Dermis microvascular lymphatic vessel endothelial cell (primary cell): ENCODE measurements around the gene LRRFIP1. TPM values are rescaled to one million over a fixed set of nuclear protein-coding genes. Genes with fewer than 3 reads are reported as not detected.

Source experiments
- DNase-seq, 2 donors: peaks; one replicate each; pipeline versions ENCODE4 v3.0.0 to v3.0.0-alpha.2; 2010; ENCODE audit warnings: low read depth in 2 of 2
- total RNA-seq: library from RNA; depleted of rRNA; stranded (reverse); fragments of >200 nt; gene quantifications from 2 replicates; pipeline ENCODE4 v1.2.1, GENCODE V29; 2014

The LRRFIP1 gene
- total RNA-seq, 1 donor from 2014 or later, result 114 TPM

DNA sequence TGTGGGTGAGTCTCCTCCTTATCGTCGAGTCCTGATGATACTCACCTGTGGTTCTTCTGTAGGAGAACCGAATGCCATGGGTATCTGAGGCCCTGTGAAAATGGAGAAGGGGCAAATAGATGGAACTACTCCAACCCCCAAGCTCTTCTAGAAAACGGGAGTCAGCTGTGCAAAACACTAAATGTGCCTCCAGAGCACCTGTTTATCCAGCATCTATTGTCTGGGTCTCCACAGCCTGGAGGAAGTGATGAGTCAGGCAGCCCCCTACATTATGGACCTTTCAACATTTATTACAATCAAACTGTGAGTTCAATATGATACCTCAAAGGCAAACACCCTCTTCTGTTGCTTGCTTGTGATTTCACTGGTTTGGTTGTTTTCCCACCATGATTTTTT is 9.8 kb upstream of the LRRFIP1 start:
- DNase-seq, result peak in 1 of 2 donors; percentile 84

DNA sequence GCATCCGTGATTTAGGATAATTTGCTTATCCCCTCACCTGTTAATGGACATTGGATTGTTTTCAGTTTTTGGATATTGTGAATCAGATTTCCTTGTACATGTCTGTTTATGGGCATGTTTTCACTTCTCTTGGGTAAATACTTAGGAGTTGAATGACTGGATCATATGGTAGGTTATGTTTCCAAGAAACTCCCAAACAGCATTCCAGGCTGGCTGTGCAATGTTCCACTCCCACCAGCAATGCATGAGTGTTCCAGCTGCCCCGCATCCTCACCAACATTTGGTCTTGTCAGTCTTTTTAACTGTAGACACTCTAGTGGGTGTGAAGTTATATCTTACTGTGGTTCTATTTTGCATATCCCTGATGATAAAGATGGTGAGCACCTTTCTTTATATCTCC is 8.9 kb upstream of the LRRFIP1 start:
- peak in 1 of 2 donors; percentile 43 for DNase-seq

DNA sequence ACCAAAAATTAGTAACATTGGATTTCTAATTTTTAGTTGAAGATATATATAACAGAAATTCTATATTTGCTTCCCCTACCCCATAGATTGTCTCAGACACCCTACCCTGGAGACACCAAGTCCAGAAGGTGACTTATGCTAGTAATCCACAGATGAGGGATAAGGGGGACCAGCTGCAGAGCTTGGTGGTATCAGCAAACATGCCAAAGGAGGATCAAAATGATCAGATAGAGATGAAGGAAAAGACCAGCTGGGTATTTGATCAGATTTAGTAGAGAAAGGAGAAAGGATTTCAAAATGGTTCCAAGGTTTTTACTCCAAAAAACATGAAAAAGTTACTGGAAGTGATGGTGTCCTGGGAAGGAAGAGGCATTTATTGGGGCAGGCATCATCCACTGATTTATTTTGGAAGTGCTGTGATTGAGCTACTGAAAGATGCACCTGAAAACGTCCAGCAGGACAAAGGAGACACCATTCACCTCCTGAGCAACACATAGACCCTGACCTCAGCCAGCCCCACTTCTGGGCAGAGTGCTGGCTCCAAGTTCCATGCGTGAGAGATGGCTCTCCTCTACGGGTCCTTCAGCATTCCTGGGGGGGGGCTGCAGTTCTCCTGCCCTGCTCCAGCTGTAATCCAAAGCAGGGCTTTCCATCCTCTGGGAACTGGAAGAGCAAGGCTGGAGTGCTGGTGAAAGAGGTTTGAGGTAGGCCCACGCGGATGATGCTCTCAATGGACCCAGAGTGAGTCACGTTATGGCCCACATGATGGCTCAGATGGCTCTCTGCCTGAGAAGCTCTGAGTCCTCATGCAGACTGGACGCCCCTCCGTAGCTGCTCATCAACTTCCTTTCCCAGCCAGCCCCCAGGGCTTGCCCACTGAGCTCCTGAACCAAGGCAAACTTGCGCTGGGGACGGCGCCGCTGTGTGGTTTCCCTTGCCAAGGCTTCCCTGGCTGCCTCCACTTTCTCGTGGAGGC is 3.7 kb upstream of the LRRFIP1 start:
- DNase-seq, result no peak

DNA sequence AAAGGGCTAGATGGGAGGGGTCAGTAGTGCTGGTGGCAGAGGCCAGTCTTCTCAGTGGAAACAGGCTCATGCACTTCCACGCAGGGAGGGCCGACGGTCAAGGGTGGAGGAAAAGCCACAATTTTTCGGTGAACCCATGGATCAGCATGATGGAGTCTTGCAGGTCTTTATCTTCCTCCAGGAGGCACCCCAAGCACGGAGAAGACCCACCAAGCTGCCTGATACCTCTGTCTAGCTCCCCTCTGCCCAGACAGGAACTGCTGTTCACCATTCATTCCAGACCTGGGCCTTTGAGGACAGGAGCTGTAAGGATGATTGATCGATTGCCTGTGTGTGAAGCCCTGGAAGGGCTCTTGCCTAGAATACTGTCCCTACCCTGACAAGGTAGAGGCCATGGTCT is 2.8 kb upstream of the LRRFIP1 start:
- no peak for DNase-seq

DNA sequence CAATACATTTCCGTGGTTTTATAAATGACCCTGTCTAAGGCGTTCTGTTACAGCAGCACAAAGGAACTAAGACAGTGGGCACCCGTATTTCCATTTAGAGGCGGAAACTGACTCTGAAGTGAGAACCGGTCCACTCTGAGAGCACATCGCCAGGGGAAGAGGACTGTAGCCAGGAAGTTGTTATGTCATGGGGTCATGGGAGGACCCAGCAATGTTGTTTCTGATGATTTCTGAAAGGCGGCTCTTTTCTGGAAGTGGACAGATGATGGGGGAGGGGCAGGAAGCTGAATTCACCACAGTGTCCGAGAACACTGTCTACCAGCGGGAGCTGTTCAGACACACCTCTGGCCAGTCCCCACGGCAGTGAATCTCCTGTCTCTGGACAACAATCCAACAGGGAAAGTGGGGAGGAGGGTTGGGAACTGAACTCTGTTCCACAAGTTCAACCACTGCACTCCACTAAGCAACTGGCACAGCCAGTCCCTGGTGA is 2.1 kb upstream of the LRRFIP1 start:
- peak in 1 of 2 donors; percentile 43 for DNase-seq

DNA sequence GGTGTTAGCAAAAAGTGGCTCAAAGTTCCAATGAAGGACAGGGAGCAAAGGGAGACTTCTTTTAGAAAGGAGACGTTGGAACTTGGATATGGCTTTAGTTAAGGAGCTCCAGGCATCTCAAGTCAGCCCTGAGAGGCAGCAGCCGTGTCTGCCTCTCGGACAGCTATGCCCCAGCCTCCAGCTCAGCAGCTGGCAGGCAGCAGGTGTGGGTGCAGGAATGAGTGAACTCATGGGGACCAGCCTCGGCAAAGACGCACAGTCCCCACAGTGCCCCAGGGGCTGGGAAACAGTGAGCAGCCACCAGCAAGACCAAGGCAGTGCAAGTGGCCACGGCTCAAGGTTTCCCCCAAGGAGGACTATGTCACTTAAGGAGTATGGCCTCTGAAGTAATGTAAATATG is 1.6 kb upstream of the LRRFIP1 start:
- no peak for DNase-seq

DNA sequence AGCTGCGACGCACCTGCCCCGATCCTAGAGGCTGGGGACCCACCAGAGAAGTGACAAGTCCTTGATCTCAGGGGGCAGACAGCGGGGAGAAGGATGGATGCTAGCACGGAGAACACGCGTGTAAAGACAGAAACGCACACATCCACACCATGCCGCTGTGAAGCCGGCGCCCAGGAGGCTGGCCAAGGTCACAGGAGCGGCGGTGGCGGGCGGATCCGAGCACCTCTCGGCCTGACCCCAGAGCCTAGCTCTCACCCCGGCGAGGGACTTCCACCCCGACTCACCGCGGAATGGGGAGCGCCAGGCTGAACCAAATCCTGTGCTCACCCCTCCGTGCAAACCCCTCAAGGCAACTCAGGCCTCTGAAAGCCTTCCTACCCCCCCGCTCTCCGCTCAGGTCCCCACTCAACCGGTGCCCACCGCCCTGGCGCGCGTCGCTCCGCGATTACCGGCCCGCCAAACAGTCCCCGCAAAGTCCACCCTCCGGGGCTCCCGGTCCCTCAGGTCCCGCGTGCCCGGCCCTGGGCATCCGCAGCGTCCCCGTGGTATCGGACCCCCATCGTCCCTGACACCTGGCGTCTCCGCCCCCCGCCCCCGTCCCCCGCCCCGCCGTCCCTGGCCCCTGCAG is 460 bp upstream of the LRRFIP1 start:
- no peak for DNase-seq

DNA sequence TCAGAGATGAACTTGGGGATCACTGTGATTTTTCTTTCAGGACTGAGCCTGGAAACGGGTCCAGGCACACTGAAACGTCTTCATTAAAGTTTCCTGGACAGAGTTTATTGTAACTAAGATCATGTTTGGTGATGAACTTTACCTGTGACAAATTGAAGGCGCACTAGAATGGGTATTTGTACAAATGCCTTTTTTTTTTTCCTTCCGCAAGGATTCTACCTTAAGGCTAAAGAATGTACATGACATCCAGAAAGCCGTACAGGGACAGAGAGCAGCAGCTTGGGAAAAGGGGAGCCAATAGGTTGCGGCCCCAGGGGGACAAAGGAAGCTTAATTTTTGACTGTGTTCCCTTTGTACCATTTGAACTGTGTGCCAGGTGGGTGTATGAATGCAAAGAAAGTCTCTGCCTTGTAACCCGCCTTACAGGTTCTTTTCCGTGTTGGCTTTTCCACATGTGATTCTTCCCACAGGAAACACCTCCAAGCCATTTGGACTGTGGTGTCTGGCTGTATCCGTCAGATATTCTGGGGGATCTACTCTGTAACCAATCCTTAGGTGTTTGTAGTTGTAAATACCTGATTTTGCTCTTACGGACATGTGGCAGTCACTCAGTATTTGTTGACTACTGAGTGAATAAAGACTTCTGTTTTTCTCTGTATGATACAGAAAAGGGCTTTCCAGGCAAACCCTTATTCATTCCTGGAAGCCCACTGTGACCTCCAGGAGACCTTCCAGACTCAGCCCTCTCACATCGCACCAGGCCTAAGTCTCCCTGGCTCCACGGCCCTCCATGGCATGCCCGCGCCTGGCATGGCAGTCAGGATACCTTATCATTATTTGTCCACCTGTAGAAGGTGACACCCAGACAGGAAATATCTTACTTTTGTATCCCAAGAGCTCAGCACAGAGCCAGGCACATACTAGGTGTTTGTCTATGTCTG is 1.1 kb downstream of the LRRFIP1 start:
- no peak for DNase-seq

DNA sequence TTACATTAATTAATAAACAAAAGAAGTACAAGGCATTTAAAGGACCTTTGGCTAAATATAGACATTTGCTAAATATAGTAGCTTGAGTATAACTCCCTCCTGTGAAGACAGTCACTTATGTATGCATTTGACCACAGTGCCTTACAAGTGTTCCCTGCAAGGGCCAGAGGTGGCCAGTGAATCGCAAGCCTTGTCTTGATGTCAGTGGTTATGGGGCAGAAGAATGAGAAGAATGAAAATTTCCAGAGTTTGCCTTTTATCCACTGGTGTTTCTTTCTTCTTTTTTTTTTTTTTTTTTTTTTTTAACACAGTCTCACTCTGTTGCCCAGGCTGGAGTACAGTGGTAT is 1.8 kb downstream of the LRRFIP1 start:
- no peak for DNase-seq

DNA sequence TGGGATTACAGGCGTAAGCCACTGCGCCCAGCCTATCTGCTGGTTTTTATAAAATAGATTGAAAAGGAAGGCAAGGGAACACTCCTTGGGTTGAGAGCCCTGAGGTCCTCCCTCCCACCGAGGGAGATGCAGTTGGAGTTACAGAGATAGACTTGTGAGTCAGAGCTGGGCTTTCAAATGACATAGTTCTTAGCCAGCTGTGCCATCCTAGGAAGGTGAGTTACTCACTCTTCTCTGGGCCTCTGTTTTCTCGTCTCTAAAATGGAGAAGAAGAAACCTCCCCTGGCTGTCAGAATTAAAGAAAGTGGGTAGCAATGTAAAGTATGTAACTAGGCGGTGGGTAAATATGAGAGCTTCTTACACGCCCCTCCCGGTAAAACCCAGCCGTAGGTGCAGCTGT is 2.4 kb downstream of the LRRFIP1 start:
- DNase-seq, result no peak

DNA sequence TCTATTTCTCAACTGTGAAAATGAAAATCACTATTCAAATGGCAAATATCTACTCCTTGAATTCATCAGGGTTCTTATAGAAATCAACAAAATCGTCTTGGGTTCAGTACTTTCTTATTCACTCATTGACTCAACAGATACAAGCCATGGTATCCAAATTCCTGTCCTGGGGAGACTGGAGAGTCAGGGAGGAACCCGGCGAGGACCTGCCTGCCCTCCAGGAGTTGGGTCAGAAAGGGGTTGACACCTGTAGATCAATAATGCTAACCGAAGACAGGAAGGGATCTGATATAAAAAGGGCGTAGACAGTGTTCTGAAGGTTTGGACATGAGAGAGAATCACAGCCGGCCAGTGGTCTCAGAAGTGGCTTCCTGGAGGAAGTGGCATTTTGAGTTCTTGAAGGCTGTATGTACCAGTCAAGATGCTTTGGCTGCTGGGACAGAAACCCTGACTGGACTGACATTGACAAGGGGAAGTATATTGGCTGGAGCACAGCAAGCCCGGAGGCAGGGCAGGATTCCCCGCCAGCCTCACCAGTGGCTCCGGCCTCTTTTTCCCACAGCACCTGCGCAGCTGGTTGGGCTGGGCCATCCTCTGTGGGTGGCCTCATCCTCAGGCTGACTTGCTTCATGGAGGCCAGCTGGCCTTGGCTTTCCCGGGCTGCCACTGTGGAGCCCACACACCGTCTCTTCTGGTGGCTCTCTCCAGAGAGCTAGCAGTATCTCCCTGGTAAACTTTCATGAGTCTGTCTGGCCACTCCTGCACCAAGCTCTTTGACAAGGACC is 3.0 kb downstream of the LRRFIP1 start:
- no peak for DNase-seq

DNA sequence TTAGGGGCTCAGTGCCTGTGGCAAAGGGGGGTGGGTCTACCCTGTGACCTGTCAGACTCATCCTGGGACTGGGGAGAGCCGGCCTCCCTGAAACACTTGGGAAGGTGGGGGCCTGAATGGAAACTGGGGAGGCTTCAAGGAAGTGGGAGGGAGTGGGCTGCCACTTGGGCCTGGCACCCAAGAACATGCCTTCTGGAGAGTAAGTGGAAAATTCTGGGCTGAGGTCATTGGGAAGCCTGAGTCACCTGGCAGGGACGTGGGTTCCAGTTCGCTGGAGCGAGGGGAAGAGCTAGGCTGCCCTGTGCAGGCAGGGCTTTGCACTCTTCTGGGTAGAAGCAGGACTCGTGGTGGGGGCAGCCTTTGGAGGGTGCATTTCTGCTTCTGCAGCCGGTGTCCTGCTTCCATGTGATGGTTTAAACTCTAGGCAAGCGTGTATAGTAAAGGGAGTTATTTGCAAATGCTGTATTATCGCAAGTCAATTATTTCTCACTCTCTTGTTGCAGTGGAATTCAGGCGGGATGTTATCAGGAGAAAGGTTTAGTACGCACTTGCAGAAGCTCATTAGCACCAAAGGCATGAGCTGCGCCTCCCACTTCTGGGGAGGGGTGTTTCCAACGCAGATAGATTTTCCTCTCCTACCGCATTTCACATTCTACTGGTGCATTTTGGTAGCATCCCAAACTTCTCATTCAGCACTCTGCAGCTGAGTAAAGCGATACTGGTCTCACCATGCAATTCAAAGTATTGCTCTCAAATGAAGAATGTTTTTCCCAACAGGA is 3.8 kb downstream of the LRRFIP1 start:
- DNase-seq, result no peak

DNA sequence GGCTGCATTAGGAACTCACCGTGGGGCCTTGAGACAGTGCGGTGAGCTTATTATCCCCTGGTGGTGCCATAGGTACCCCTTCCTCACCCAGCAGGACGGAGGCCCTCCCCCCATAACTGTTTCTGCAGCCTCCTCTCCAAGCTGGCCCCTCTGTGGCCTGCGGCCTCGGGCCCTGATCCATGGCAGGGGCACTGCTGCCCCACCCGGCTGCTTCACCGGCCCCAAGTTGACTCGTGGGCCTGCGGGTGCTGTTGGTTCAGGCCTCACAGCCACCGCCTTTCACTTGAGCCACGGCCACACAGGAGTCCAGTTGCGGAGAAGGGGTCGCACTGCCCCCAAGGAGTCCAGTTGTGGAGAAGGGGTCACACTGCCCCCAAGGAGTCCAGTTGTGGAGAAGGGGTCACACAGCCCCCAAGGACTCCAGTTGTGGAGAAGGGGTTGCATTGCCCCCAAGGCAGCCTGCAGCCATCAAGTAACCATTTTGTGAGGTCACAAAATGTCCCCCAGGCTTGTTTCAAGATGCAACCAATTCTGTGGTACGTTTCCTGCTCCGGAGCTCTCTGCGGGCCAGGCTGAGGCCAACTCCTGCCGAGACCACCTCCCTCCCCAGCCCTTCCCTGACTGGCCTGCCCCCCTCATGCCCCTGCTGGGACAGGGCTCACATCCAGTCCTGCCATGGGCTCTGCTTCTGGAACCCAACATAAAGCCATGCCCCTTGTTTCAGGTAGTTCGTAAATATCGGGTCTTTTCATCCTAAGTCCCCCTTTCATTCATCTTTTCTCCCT is 4.6 kb downstream of the LRRFIP1 start:
- no peak for DNase-seq

DNA sequence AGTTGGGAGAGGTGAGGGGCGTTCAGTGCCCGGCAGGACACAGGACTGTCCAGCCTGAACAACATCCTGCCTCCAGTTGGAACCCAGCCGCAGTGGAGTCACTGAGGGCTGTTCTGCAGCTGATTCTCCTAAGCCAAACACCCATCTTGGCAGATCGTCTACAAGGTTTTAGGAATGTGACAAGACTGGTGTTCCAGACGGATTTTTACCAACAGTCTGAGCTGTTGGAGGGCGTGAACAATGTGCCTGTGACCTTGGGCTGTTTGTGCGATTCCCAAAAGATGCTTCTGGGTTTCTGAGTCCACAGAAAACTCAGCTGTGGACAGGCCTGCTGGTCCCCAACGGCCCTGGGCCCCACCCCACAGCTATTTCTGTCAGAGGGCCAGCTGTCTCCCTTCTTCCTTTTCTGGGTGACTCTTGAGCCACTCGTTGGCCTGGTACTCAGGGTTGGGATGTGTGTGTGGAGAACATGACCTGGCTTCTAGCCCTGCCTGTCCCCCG is 5.7 kb downstream of the LRRFIP1 start:
- DNase-seq, result no peak

DNA sequence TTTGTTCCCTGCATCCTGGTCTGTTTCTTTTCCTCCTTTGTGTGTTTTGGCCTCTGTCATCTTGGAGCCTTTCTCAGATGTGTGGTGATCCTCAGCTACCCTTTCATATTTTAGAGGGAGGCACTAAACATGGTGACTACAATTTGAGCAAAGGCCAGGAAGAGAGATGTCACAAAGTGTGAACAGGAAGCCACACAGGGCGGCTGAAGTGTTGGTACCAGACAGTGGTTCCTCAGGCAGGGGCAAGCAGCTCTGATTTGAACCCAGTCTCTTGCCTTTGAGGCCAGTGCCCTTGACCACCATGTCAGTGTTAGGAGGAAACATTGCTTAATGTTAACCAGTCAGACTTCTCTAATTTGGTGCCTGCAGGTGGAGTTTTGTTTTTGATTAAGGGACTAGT is 9.2 kb downstream of the LRRFIP1 start:
- no peak for DNase-seq

DNA sequence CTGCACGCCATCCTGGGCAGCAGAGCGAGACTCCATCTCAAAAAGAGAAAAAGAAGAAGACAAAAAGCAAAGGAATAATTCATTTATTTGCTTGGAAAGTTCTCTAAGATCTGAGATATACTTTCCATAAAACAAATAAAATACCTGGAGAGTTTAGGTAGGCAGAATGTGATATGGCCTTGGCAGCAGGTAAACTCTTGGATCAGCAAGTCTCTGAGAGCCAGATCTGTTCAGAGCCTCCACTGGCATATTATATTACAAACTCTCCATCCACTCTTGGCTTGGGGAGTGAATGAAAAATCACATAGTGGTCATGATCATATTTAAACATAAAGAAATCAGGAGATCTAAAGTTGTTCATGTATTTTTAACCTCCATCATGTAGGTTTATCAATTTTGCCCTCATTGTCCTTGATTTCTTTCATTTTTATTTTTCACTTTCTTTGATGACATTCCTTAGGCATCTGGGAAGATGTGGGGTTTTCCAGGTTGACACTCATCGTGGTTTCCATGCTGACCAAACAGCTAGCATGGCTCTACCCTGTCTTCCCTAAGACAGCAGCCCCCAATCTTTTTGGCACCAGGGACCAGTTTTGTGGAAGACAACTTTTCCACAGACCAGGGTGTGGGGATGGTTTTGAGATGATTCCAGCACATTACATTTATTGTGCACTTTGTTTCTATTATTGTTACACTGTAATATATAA is 10.2 kb downstream of the LRRFIP1 start:
- DNase-seq, result no peak

DNA sequence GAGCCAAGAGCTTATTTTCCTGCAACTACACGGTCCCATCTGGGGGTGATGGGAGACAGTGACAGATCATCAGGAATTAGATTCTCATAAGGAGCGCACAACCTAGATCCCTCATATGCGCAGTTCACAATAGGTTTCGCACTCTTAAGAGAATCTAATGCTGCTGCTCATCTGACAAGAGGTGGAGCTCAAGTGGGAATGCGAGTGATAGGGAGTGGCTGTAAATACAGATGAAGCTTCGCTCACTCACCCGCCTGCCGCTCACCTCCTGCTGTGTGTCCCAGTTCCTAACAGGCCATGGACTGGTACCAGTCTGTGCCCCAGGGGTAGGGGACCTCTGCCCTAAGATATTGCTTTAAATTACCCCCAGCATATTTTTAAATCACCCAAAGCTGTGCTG is 10.8 kb downstream of the LRRFIP1 start:
- DNase-seq, result no peak

DNA sequence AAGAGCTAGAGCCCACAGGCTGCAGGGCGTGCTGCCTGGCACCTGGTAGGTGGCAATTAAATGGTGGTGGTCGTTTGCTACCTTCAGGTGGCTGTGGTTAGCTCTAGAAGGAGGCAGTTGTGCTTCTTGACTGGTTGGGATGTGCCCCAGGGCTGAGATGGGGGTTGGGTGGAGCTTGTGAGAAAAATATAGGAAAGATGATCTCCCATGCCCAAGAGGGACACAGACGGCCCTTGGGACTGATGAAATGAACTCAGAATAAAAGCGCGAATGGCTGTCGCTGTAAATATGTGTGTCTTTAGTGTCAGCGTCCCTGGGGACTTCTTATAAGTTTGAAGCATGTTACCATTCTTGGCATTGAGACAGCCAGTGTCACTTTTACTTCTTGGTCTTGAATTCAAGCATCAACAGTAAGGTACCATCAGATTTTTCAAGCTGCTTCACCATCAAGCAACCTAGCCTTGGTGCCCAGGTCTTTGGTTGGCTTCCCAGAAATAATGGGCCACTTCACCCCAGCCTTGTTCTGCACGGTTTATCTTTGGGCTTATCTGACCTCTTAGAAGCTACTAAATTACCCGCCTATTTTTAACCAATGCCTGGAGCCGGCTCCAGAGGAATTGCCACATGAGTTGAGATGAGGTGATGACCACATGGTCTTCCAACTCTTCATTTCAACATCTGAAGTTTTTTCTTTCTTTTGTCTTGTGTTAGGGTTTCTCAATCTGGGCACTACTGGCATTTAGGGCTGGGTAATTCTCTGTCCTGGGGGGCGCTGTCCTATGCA is 11.9 kb downstream of the LRRFIP1 start:
- no peak for DNase-seq
